Stimulated activated CD4-positive, alpha-beta T cell treated with anti-CD3 and anti-CD28 coated beads, Interleukin-15, amount 100 ng/mL, for 48 hours (primary cell): ENCODE measurements around the gene AANAT.

Experiments used
- DNase-seq, 2 donors: peaks; one replicate each; pipeline ENCODE4 v3.0.0-alpha.2; 2020; ENCODE audit warnings: low read depth in 2 of 2

Gene AANAT

DNA sequence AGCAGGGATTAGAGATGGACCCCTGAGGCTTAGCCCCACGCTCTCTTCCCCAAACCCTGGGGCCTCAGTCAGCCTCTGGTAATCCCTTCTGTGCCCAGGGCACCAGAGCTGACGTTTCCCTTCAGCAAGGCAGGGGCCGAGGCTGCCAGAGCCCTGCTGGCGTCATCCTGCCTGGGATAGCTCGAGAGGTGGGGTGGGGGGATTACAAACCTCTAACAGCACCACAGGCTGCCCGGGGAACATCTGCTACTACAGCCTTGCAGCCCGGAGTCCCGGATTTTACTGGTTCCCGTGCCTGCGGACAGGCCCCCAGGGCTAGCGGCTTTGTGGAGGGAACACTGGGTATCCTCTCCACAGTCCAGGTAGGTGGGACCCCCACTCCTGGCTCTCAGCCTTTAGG, at the start of gene AANAT:
Gene AANAT (plus strand): TSS at position 238 of the 400 bp plus-strand sequence. CDS start 1,144 bp downstream, outside the sequence.
- DNase-seq: no peak

DNA sequence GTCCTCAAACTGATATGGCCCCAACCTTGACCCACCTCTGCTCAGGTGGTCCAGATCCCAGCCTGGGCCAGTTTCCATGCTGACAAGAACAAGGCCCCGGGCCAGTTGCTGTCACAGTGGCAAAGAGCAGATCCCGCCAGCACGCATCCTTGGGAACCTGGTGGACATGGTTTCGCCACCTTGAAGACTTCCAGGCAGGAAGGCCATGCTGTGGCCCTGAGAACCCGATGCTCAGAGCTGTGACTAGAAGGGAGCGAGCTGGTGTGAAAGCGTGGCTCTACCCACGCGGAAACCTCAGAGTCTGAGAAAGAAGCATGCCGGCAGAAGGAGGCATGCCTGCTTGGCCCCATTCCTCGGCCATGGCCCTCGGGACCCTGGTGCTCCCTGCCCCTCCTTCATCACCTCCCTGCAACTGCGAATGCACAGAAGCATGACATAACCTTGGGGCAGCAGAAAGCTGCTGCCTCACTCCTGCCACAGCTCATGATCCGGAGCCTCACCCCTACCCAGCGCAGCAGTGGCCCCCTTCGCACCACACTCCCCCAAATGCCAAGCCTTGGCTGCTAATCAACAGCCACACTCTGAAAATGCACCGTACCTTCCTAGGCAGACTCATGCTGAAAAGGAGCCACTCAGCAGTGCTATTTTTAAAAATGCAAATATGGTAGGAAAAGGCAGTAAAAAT, 47.7 kb upstream of the AANAT start:
- no peak for DNase-seq

DNA sequence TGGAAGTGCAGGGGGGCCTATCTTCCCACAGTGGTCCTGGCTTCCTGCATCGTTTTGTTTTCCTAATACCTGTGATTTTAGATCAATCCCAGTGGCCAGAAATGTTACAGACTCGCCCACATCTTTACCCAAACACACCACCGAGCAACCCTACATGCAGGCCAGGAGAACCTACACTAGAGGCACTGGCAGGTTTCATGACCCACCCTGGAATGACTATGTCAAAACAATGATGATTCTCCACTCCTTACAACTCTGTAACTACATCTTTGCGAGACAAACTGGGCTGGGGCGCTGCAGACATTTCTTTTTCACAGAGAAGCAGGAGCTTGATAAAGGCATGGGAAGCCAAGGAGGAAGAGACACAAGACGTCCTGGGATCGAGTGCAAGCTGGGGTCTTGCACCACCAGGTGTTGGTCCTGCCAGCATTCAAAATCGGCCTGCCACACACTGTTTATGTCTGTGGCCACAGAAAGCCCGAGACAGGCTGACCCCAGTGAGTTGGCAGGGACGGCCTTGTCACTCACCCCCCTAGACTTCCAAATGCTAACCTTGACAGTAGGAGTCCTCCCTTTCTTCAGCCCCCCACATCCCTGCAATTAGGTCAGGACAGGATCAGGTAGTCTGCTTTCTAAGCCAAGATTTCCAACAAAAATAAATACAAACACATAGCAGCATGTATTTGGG, 46.9 kb upstream of the AANAT start:
- no peak for DNase-seq

DNA sequence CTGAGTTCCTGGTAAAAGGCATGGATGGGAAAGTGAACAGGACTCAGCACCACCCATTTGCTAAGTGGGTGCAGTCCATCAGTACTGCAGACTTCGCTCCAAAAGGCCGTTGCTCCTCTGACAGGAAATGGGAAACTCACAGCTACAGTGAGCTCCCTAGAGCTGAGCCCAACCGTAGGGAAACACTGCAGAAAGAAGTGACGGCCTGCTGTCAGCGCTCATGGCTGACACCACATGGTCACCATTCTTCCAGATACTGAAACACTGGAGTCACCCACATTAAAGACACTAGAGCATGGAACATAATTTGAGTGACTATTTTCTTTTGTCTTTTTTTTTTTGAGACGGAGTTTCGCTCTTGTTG, 46.4 kb upstream of the AANAT start:
- no peak for DNase-seq

DNA sequence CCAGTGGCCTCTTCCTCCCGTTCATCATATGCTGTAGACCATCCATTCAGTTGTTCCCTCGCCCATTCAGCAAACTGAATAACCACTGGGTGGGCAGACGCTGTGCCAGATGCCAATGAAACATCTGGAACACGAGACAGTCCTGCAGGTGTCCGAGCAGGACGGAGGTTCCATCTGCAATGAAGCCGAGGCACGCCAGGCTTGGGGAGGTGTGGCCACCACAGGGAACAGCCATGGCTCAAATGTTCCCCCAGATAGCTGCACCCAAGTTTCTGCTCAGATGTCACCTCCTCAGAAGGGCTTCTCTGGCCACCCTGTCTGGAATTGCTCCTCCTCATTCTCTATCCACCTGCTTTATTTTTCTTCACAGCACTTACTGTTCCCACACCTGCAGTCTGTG, 45.0 kb upstream of the AANAT start:
- no peak for DNase-seq

DNA sequence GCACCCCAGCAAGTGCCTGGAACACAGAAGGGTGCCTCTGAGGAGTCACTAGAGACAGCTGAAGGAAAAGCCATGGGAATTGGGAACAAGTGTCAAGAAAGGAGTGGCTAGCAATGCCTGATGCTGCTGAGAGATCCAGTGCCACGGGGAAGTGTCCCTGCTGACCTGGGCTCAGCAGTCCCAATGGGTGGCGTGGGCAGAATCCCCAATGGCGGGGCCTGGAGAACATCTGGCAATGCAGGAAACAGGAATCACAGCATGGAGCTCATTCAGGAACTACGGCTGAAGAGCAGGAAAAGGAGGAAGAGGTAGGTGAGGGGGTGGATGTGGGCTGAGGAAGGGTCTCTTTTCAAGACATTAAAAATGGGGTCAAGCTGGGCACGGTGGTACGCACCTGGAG, 44.5 kb upstream of the AANAT start:
- DNase-seq: no peak

DNA sequence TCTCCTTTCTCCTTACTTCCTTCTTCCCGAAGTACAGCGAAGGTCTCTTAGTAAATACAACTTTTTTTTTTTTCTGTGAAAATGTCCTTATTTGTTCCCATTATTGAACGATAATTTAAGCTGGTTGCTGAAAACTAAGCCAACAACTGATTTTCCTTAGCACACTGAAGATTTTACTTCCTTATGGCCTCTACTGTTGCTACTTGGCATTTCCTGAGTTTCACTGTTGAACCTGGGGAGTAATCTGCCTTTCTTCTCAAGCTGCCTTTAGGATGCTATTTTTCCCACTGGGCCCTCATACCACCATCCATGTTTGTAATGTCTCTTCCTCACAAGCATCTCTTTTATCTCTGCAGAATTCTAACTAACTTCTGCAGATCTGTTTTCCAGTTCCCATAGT, 40.5 kb upstream of the AANAT start:
- no peak for DNase-seq

DNA sequence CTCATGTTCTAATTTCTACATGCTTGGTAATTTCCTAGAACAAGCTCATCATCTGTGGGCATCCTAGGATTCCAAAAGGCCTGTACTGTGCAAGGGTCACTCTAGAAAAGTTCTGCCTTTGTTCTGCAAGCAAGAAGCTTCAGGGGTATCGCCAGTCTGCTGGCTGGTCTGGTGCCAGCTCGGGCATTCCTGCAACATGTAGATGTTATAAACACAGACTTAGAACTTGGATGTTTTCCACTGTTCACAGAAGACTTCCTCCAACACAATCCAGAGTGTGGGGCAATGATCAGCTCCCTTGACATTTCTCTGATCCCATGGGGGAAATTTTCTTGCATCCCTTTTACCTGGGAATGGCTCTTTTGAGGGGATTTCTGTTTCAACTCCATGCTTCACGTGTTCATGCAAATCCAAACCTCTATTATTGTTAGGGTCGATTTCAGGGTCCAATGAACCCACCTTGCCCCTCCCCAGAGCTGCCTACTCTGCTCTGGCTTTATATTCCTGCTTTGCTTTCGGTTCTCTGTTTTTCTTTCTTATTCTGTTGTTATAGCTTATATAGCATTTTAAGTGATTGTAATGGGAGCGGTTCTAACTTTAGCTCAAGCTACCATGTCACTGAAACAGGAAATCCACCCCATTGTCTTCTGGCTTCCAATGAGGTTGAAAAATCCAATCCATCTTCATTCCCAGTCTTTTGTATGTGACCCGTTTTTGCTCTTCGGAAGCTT, 39.7 kb upstream of the AANAT start:
- no peak for DNase-seq

DNA sequence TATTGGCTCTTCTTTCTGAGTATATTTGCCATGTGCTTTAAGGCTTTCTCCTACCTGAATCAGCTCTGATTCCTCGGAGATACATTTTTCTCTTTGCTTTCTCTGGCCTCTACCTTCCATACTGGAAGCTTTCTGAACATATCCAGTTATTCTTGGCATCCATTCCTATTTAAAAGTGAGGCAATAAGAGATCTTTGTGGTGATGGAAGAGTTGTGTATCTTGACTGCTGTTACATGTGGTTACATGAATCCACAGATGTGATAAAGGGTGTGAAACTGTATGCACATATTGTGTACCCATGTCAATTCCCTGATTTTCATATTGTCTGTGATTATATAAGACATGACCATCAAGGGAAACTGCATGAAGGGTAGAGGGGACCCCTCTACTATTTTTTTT, 38.9 kb upstream of the AANAT start:
- DNase-seq: no peak

DNA sequence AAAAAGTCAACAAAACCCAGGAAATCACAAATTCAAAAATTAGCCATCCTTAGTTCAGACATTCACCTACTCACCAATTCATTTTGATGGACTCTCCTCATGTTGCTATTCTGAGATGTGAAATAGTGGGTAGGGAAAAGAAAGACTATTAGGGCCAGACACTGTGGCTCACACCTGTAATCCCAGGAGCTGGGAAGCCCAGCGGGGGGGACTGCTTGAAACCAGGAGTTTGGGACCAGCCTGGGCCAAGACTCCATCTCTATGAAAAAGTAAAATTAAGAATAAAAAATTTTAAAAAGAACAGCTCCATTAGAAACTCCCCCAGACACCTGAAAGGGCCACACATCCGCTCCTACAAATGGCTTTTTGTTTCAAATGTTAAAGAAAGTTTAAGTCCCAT, 35.9 kb upstream of the AANAT start:
- DNase-seq: no peak

DNA sequence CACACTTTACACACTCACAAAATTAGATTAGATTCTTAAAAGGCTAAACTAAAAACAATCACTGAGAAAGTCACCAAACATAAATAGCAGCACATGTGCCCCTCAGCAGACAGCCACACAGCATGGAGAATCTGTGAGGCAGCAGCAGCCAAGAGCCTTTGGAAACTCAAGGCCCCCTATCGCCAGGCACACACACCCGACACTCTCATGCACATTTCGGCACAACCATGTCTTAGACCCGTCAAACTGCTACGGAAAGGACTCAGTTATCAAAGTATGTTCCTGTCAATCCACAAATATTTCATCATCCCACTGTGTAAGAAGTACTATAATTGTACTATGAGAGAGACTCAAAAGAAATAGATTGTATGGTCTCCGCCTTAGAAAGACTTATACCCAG, 35.4 kb upstream of the AANAT start:
- no peak for DNase-seq

DNA sequence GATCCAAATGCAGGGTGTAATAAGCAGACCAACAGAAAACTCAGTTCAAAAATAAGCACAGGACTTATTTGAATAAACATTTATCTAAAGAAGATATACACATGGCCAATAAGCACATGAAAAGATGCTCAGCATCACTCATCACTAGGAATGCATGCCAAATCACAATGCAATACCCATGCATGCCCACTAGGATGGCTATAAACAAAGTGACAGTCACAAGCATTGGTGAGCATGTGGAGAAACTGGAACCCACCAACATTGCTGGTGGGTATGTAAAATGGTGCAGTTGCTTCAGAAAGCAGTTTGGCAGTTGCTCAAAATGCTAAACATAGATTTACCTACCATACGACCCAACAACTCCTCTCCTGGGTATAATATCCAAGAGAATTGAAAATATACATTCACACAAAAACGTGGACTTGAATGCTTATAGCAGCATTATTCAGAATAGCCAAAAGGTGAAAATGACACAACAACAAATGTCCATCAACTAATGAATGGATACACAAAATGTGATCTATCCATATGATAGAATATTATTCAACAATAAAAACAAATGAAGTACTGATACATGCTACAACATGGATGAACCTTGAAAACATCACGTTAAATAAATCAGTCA, 34.6 kb upstream of the AANAT start:
- DNase-seq: no peak

DNA sequence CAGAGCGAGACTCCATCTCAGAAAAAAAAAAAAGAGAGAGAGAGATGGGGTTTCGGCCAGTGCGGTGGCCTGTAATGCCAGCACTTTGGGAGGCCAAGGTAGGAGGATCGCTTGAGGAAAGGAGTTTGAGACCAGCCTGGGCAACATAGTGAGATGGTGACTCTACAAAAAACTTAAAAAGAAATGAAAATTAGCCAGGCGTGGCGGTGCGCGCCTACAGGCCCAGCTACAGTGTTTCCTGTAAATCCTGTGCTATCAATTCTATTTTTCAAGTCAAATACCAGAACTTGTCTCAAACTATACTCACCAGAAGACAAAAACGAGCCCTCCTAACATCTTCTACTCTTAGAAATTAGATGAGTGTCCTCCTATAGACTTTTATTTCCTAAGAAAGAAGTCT, 33.7 kb upstream of the AANAT start:
- DNase-seq: no peak

DNA sequence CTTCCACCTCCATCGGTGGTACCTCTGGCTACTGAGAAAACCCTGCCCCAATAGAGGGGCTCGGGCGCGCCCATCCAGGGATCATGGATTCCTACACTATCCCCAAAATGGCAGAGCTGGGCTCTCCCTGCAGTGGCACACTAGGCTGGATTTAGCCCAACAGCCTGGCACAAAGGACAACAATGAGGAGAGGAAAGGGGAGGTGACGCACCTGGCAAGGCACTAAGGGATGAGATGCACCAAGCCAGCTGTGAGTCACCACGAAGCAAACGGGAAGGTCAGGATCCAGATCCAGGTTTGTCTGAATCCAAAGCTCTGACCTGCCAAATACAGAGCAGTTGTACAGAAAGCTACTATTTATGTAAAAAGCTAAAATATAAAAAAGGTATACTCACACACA, 32.5 kb upstream of the AANAT start:
- no peak for DNase-seq

DNA sequence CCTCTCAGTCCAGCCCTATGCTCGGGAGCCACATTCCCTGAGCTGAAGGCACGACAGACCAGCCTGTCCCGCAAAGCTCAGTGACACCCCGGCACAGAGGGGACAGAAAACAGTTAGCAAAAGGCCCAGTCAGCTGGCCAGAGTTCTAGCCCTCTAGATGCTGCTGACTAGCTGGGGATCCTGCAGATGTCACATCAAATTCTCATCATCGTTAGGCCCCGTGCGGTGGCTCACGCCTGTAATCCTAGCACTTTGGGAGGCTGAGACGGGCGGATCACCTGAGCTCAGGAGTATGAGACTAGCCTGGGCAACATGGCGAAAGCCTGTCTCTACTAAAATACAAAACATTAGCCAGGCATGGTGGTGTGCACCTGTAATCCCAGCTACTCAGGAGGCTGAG, 31.7 kb upstream of the AANAT start:
- no peak for DNase-seq

DNA sequence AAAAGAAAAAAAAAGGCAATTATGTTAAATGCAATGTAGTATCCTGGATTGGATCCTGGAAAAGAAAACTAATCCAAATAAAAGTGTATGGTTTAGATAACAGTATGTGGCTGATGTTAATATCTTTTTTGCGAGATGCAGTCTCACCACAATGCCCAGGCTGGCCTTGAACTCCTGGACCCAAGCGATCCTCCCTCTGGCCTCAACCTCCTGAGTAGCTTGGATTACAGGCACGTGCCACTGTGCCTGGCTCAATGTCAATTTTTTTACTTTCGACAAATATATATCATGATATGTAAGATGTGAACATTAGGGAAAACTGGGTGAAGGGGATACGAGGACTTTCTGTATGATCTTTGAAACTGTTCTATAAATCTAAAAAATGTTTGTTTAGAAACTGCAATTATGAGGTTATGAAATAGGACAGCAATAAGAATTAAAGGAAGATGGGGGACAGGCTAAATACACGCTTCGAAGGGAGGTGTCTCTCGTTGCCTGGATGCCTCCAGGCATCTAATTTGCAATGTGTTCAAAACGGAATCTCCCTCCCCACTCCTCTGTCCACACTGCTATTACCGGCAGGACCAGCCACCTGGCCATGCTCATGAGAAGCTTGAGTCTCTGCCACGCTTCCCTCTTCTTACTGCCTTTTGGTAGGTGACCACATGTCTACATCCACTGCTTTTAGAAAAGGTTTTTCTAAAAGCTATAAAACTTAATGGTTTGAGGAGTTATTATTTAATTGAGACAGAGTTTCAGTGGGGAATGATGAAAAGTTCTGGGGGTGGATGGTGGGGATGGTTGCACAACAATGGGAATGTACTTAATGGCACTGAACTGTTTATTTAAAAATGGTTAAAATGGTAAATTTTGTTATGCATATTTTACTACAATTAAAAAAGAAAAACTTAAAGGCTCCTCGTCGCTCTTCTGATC, 29.7 kb upstream of the AANAT start:
- no peak for DNase-seq

DNA sequence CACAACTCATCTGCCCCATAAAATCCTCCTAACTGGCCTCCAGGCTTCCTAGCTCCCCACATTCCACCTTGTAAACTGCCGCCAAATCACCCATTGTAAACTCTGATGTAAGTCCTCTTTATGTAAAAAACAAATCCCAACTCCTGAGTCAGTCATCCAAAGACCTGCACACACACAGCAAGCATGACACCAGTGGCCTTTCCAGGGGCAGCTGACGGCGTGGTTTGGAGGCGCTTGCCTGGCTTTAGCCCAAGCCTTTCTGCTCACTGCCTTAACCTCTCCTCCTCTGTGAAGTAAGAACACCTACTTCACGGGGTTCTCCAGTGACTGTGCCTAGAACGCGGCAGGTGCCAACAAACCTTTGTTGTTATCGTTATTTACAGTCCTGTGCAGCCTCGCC, 28.5 kb upstream of the AANAT start:
- DNase-seq: no peak

DNA sequence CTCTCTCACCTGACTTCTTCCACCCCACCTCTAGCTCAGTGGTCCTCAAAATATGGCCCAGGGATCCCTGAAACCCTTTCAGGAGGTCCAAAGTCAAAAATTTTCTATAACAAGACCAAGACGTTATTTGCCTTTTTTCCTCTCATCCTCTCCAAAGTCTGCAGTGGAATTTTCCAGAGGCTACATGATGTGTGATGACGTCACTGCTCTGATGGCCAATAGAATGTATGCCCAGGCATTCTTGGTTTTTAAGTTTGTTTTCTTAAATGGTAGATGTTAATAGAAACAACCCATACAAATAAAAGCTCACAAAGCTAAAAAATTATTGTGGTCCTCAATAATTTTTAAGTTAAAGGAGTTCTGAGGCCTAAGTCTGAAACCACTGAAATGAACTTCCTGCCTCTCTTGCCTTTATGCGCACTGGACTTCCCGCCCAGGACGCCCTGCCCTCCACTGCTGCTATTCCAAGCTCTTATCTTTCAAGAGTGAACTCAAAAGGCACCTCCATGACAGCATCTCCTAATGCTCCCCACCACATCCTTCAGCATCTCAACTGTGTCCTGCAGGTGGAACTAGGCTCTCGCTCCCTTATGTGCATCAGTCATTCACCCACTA, 28.0 kb upstream of the AANAT start:
- no peak for DNase-seq

DNA sequence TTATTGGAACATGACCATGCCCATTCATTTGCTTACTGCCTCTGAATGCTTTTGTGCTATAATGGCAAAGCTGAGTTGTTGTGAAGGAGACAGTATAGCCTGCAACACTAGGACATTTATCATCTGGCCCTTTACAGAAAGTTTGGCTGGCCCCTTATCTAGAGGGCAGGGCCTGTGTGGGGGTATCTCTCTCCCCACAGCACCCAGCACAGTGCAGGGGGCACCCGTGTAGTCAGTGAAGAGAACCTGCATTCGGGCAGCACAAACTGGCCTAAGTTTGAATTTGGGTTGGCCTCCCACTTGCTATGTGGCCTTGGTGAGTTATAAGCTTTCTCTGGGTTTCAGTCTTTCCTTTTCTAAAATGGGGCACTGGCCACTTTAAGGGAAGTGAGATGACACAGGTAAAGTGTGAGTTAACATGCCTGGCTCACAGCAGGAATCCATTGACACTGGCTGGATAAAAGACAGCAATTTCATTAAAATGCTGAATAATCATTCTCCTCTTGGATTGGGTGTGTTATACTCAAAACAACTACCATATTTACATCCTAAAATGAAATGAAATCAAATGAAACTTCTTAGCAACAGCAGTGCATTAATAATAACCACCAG, 26.5 kb upstream of the AANAT start:
- no peak for DNase-seq

DNA sequence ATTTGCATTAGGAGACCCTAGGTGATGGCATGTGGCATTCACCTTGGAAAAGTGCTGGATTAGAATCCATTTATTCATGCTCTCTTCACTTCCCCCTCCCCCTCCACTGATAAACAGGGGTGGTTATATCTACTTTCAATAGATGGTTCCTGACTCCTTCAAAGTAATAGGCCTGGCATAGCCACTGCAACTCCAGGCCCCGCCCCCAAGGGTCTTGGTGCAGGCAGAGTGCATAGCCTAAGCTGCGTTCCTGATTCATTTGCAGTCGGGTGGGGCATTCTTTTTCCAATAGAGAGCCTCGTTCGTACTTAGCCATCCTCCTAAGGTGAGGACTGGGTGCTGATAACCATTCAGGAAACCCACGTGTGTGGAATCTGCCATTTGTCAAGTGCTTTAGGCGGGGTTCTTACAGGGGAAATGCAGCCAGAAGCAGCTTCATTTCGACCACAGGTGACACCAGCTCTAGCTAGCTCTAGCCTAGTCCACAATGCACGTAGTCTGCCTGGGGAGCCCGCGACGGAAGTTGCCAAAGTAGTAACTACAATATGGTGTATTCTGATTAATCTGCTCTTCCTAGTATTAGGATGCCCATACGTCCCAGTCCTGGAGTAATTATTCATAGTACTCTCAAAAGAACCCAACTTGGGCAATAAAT, 25.6 kb upstream of the AANAT start:
- DNase-seq: no peak
